ENCODE measurements around the gene PIGX. TPM values are rescaled to one million over a fixed set of nuclear protein-coding genes. Genes with fewer than 3 reads are reported as not detected.

The PIGX gene
- total RNA-seq, 4 donors from 2014 or later, result 10.2 to 61.5 (median 34.1) TPM

GRCh38 chr3:196694941-196695848, 17.0 kb upstream of the PIGX start:
- H3K9me3 ChIP-seq, result no peaks in the 10 kb centered on the region
- no peaks in the 10 kb centered on the region for H3K36me3 ChIP-seq
- no peak overlapping the region for H3K4me3 ChIP-seq
- TF ChIP-seq CTCF (IDR thresholded peaks at IDR 0.05), result no peak
- TF ChIP-seq POLR2A (IDR thresholded peaks at IDR 0.05), result no peak
- H3K4me1 ChIP-seq, result no peaks in the 10 kb centered on the region
- no peak for DNase-seq
- H3K27me3 ChIP-seq, result no peaks in the 10 kb centered on the region
- no peak overlapping the region for H3K27ac ChIP-seq
- intact Hi-C loops (cut with DNase I; ENCODE audit: low total_unique reads), result no loop called here

GRCh38 chr3:196695849-196696226, 16.3 kb upstream of the PIGX start:
- intact Hi-C loops (cut with DNase I; ENCODE audit: low total_unique reads), result no loop called here
- H3K4me1 ChIP-seq, result no peaks in the 10 kb centered on the region
- TF ChIP-seq POLR2A (IDR thresholded peaks at IDR 0.05), result no peak
- TF ChIP-seq CTCF (IDR thresholded peaks at IDR 0.05), result no peak
- no peak overlapping the region for H3K4me3 ChIP-seq
- H3K9me3 ChIP-seq, result no peaks in the 10 kb centered on the region
- no peaks in the 10 kb centered on the region for H3K36me3 ChIP-seq
- H3K27ac ChIP-seq, result no peak overlapping the region
- DNase-seq, result no peak
- H3K27me3 ChIP-seq, result no peaks in the 10 kb centered on the region

GRCh38 chr3:196697270-196697669, 14.9 kb upstream of the PIGX start:
- intact Hi-C loops (cut with DNase I; ENCODE audit: low total_unique reads), result no loop called here
- Histone ChIP-seq H3K9me3 (no peaks in the 10 kb centered on the region), H3K4me3 (no peak overlapping the region), H3K36me3 (no peaks in the 10 kb centered on the region), H3K27ac (no peak overlapping the region), H3K27me3 (no peaks in the 10 kb centered on the region), H3K4me1 (no peaks in the 10 kb centered on the region)
- DNase-seq, result no peak
- TF ChIP-seq POLR2A (IDR thresholded peaks at IDR 0.05) (no peak), CTCF (IDR thresholded peaks at IDR 0.05) (no peak)

GRCh38 chr3:196699749-196700148, 12.4 kb upstream of the PIGX start:
- no peak overlapping the region for H3K27ac ChIP-seq
- TF ChIP-seq POLR2A (IDR thresholded peaks at IDR 0.05), result no peak
- no peak for TF ChIP-seq CTCF (IDR thresholded peaks at IDR 0.05)
- no peak for DNase-seq
- no peaks in the 10 kb centered on the region for H3K27me3 ChIP-seq
- H3K4me3 ChIP-seq, result no peak overlapping the region
- H3K36me3 ChIP-seq, result no peaks in the 10 kb centered on the region
- H3K4me1 ChIP-seq, result no peaks in the 10 kb centered on the region
- intact Hi-C loops (cut with DNase I; ENCODE audit: low total_unique reads), result no loop called here
- no peaks in the 10 kb centered on the region for H3K9me3 ChIP-seq

- TF ChIP-seq POLR2A (IDR thresholded peaks at IDR 0.05) (no peak), CTCF (IDR thresholded peaks at IDR 0.05) (no peak)
Measured at GRCh38 chr3:196700801-196701200, 11.4 kb upstream of the PIGX start.

More at GRCh38 chr3:196700801-196701200, 11.4 kb upstream of the PIGX start:
- Histone ChIP-seq H3K27me3 (no peaks in the 10 kb centered on the region), H3K9me3 (no peaks in the 10 kb centered on the region), H3K4me1 (no peaks in the 10 kb centered on the region), H3K36me3 (no peaks in the 10 kb centered on the region), H3K4me3 (no peak overlapping the region), H3K27ac (no peak overlapping the region)
- intact Hi-C loops (cut with DNase I; ENCODE audit: low total_unique reads), result no loop called here
- DNase-seq, result no peak

Data from uterus (tissue), 4 donors.